Psoas muscle (tissue), 8 donors: ENCODE data around the gene SBNO2. TPM values are rescaled to one million over a fixed set of nuclear protein-coding genes. Genes with fewer than 3 reads are reported as not detected.

Experiments used
- ATAC-seq, 4 donors: fragments of 200-7000 bp; cut with Tn5 transposase; one replicate each; pipeline ENCODE4 v1.9.1; 2020; ENCODE audit warnings: moderate library complexity in 3 of 4, mild to moderate bottlenecking in 2 of 4
- DNase-seq, 2 donors: peaks; one replicate each; pipeline ENCODE4 v3.0.0-alpha.2; 2020
- H3K27ac ChIP-seq: fragments of 200-600 bp; one replicate; pipeline ENCODE4 v1.8.0; 2022
- H3K27me3 ChIP-seq, 3 donors: fragments of 200-600 bp in 1 of 3; one replicate each; pipeline versions ENCODE4 v1.6.1 to v1.8.0; 2013 to 2022; ENCODE audit warnings: low read length in 2 of 3, mild to moderate bottlenecking in 2 of 3, moderate library complexity in 1 of 3; ENCODE audit not compliant: insufficient read depth in 3 of 3
- H3K36me3 ChIP-seq, 2 donors: fragments of 200-600 bp in 1 of 2; one replicate each; pipeline versions ENCODE4 v1.6.1 to v1.8.0; 2013 to 2022; ENCODE audit warnings: low read depth in 1 of 2, mild to moderate bottlenecking in 1 of 2, moderate library complexity in 1 of 2; ENCODE audit not compliant: insufficient read depth in 1 of 2
- H3K4me1 ChIP-seq: fragments of 200-600 bp; one replicate; pipeline ENCODE4 v1.8.0; 2022
- H3K4me3 ChIP-seq: fragments of 200-600 bp; one replicate; pipeline ENCODE4 v1.8.0; 2022; ENCODE audit warnings: mild to moderate bottlenecking
- H3K9me3 ChIP-seq: fragments of 200-600 bp; one replicate; pipeline ENCODE4 v1.8.0; 2022
- CTCF ChIP-seq: fragments of 200-600 bp; IDR thresholded peaks from one replicate; pipeline ENCODE4 v1.8.0; 2022; ENCODE audit warnings: antibody characterized with exemption
- WGBS, 3 donors: extraction: QIAGEN DNeasy Blood & Tissue Kit; methylation state at CpG; one replicate each; pipeline versions ENCODE4 v1.1.6 to v1.1.7; 2013; 5-methylcytosine and 5-hydroxymethylcytosine counted together
- intact Hi-C, 2 donors: fragments of 100-400 bp; cut with DNase I; formaldehyde crosslinking; loops; one replicate each; pipeline versions ENCODE4 v1.11.0 to v1.14.2; 2022
- polyA plus RNA-seq, 3 donors: library from polyadenylated mRNA; stranded (reverse); fragments of 200-250 nt; gene quantifications; one replicate each; pipeline ENCODE4 v1.2.3, GENCODE V29; 2013
- total RNA-seq, 4 donors: library from RNA; stranded (reverse); fragmentation: NEBNext Ultra II Directional in 2 of 4; extraction: Animal tissue kit (Norgen Biotek cat#: 25700) in 2 of 4; gene quantifications; one replicate each; pipeline versions ENCODE4 v1.2.1 to v1.2.4, GENCODE V29; 2021 to 2023
- donor health status: healthy with polysubstance abuse.
- donor health status: DM: no; HTN: no; CAD: no; lungs with moderate emphysema.
- donor health status: Bipolar disorder and iron deficiency.
- donor health status: healthy.
- donor health status: DM: yes; HTN: yes; CAD: no.
- donor health status: DM: no; HTN: no; CAD: no.
- donor health status: DM: no; HTN: no; CAD: no.
- donor health status: DM: yes; HTN: yes; CAD: no.

The SBNO2 gene
- total and polyA plus RNA-seq, 7 donors: 18.5 to 138 (median 47.2) TPM

GRCh38 chr19:1218751-1219567, 44.9 kb upstream of the SBNO2 start:
- Histone ChIP-seq H3K27ac (peak overlapping the region; percentile 99), H3K27me3 (no peaks in the 10 kb centered on the region), H3K4me1 (peaks cover 88% of the 10 kb centered on the region), H3K9me3 (no peaks in the 10 kb centered on the region), H3K4me3 (peak overlapping the region; percentile 4), H3K36me3 (peaks cover 0 to 41% of the 10 kb centered on the region in 2 donors)
- intact Hi-C loops: loop anchor here (2.0 to 10.0 kb wide), 2 partner anchors 48 to 294 kb away; partner anchors contain the start of gene ARID3A (in 1 of the 2)
- no peak for TF ChIP-seq CTCF
- WGBS, 3 donors: 73 to 84% (median 81%) methylated on average over 35 to 37 of the region's 37 CpGs
- ATAC-seq (no peak), DNase-seq (no peak)

GRCh38 chr19:1217366-1217765, 43.3 kb upstream of the SBNO2 start:
- intact Hi-C loops: loop anchor here in 1 of 2 donors (10.0 kb wide), 1 partner anchor 293 kb away; the partner anchor contains the start of gene ARID3A
- no peak for TF ChIP-seq CTCF
- WGBS, 3 donors: 45 to 69% (median 49%) methylated on average over 14 to 15 of the region's 15 CpGs

GRCh38 chr19:1216756-1217155, 42.7 kb upstream of the SBNO2 start:
- no peaks in the 10 kb centered on the region for H3K9me3 ChIP-seq
- intact Hi-C loops: loop anchor here in 1 of 2 donors (10.0 kb wide), 1 partner anchor 292 kb away; the partner anchor contains the start of gene ARID3A
- H3K4me1 ChIP-seq: peaks cover 89% of the 10 kb centered on the region
- H3K27ac ChIP-seq: peak overlapping the region; percentile 99
- peak overlapping the region; percentile 36 for H3K4me3 ChIP-seq
- no peak for DNase-seq
- no peak for ATAC-seq
- 53 to 80% (median 59%) methylated on average over 12 of the region's 12 CpGs for WGBS, 3 donors
- peaks cover 0 to 22% of the 10 kb centered on the region in 2 donors for H3K36me3 ChIP-seq
- no peaks in the 10 kb centered on the region for H3K27me3 ChIP-seq
- TF ChIP-seq CTCF: no peak

More at GRCh38 chr19:1217366-1217765, 43.3 kb upstream of the SBNO2 start:
- Histone ChIP-seq H3K27me3 (no peaks in the 10 kb centered on the region), H3K27ac (peak overlapping the region; percentile 99), H3K4me1 (peaks cover 89% of the 10 kb centered on the region), H3K4me3 (peak overlapping the region; percentile 36), H3K9me3 (no peaks in the 10 kb centered on the region), H3K36me3 (peaks cover 0 to 28% of the 10 kb centered on the region in 2 donors)
- peak in 1 of 4 donors; percentile 37 for ATAC-seq
- DNase-seq: peak in 1 of 2 donors; percentile 78

DNA sequence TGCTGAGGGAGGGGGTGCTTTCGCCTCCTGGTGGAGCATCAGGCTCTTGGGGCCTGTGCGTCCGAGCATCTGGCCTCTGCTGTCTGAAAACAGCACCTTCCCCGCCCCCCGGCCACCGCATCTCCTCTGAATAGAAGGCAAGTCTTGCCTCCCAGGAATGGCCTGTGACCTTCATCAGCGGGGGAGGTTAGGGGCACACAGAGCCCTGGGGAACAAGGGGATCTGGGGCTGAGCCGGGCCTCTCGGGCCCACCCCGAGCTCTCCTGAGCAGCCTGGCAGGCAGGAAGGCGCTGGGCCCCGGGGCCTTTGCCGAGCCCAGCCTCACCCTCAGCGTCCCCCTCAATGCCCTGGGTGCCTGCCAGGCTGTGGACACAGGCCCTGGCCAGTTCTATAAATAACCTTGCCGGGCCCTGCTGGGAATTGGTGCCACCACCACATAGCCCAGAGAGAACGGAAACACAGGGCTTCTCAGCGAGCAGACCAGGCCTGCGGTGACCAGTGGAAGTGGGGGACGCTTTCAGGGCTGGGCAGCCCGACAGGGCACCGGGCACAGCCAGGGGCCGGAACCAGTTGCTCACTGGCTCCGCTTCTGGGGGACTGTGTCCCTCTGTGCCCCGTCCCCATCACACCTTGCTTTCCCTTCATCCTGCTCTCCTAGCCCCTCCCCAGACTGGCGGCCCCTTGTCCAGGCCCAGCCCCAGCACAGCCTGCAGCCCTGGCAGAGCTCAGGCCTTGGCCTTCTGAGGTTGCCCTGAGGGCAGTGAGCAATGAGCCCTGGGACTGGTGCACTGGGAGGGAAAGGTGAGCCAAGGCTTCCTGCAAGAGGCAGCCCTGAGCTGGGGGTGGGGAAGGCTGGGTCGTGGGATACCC, 41.0 kb upstream of the SBNO2 start:
- ATAC-seq (peak; percentile 61 to 71 (median 62)), DNase-seq (peak; percentile 80 to 89)
- Histone ChIP-seq H3K4me3 (peak overlapping the region; percentile 60), H3K36me3 (peaks cover 0 to 8% of the 10 kb centered on the region in 2 donors), H3K27me3 (no peaks in the 10 kb centered on the region), H3K4me1 (peaks cover 92% of the 10 kb centered on the region), H3K9me3 (no peaks in the 10 kb centered on the region), H3K27ac (peak overlapping the region; percentile 99)
- WGBS, 3 donors: 19 to 31% (median 28%) methylated on average over 26 of the region's 26 CpGs
- no peak for TF ChIP-seq CTCF
- intact Hi-C loops: loop anchor here in 1 of 2 donors (10.0 kb wide), 1 partner anchor 290 kb away; the partner anchor contains the start of gene ARID3A
